Measurements from ENCODE around the gene CENPQ.

Gene CENPQ

DNA sequence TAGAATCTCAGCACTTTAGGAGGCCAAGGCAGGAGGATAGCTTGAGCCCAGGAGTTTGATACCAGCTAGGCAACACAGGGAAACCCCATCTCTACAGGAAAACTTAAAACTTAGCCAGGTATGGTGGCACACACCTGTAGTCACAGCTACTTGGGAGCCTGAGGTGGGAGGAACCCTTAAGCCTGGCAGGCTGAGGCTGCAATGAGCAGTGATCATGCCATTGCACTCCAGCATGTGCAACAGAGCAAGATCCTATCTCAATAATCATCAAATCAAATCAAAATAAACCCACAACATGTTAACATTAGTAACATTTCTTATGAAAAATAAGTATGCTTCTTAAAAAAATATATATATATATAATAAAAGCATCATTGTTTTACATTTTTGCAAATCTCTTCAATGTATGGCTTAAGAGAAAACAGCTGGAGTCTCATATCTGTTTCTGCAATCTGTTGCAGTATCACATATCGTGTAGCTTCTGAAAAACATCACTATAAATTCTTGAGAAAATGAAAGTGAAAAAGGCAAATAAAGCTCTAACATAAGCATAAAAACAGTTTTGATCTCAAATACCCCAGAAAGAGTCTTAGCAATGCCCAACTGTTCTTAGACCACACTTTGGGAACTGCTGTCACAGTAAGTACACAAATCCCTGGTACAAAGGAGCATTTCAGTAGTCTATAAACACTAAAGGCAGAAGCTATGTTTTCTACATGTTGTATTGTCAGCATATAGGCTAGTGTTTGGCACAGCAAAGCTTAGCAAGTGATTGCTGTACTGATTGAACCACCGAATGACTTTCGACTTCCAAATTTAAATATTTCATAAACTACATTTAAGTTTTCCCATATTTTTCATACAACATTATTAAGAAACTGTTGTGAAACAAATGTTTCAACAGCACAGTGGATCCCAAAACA lies 8.1 kb upstream of the CENPQ start:
- H3K9me3 ChIP-seq (ENCODE audit: insufficient read depth, low read length, severe bottlenecking) = no peaks in the 10 kb centered on the region
- H3K9ac ChIP-seq (ENCODE audit: low read depth, low read length) = no peak overlapping the region
- H3K4me3 ChIP-seq (ENCODE audit: low read depth in 1 of 2, low read length in 2 of 2) = no peak overlapping the region
- H4K20me1 ChIP-seq (ENCODE audit: insufficient read depth, low read length) = no peaks in the 10 kb centered on the region
- no peaks in the 10 kb centered on the region; the same call in 1 of the 2 replicates for H3K4me1 ChIP-seq (ENCODE audit: insufficient read depth, low read length)
- no peak overlapping the region for H3K4me2 ChIP-seq (ENCODE audit: insufficient read depth, low read length)
- H3K27me3 ChIP-seq (ENCODE audit: insufficient read depth, low read length, poor library complexity) = no peaks in the 10 kb centered on the region
- peak overlapping the region; percentile 18; the same call in 1 of the 2 replicates for H3K27ac ChIP-seq (ENCODE audit: low read length)
- no peak for TF ChIP-seq EZH2 (IDR thresholded peaks at IDR 0.05; ENCODE audit: borderline replicate concordance, low read depth, low read length, severe bottlenecking)
- TF ChIP-seq, protein P1, sequence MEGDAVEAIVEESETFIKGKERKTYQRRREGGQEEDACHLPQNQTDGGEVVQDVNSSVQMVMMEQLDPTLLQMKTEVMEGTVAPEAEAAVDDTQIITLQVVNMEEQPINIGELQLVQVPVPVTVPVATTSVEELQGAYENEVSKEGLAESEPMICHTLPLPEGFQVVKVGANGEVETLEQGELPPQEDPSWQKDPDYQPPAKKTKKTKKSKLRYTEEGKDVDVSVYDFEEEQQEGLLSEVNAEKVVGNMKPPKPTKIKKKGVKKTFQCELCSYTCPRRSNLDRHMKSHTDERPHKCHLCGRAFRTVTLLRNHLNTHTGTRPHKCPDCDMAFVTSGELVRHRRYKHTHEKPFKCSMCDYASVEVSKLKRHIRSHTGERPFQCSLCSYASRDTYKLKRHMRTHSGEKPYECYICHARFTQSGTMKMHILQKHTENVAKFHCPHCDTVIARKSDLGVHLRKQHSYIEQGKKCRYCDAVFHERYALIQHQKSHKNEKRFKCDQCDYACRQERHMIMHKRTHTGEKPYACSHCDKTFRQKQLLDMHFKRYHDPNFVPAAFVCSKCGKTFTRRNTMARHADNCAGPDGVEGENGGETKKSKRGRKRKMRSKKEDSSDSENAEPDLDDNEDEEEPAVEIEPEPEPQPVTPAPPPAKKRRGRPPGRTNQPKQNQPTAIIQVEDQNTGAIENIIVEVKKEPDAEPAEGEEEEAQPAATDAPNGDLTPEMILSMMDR (IDR thresholded peaks at IDR 0.05; ENCODE audit: borderline replicate concordance, extremely low read depth, low read length, poor library complexity, severe bottlenecking) = no peak
- H2AFZ ChIP-seq (ENCODE audit: low read depth, low read length) = no peak overlapping the region
- no peak for ATAC-seq (ENCODE audit: insufficient read depth, low read depth)
- no peak for DNase-seq
- H3K79me2 ChIP-seq (ENCODE audit: insufficient read depth, low read length) = peaks cover 9% of the 10 kb centered on the region; the same call in 1 of the 2 replicates
- H3K36me3 ChIP-seq (ENCODE audit: insufficient read depth, low read length) = peaks cover 41% of the 10 kb centered on the region

DNA sequence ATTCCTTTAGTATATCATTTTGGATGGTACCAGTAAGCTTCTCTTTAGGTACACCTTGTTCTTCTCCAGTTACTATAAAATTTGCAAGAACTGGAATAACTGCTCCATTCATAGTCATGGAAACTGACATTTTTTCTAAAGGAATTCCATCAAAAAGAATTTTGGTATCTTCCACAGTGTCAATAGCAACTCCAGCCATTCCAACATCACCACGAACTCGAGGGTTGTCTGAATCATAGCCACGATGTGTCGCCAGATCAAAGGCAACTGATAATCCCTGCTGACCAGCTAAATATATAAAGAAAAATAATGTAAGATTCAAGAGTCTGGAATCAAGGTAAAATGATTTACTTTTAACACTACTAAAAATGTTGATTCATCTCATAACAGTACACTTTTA lies 5.4 kb upstream of the CENPQ start:
- peaks cover 27% of the 10 kb centered on the region for H3K36me3 ChIP-seq (ENCODE audit: insufficient read depth, low read length)
- peaks cover 16% of the 10 kb centered on the region for H3K4me1 ChIP-seq (ENCODE audit: insufficient read depth, low read length)
- H3K27me3 ChIP-seq (ENCODE audit: insufficient read depth, low read length, poor library complexity) = no peaks in the 10 kb centered on the region
- H3K27ac ChIP-seq (ENCODE audit: low read length) = no peak overlapping the region
- H3K4me3 ChIP-seq (ENCODE audit: low read depth in 1 of 2, low read length in 2 of 2) = no peak overlapping the region
- H3K9ac ChIP-seq (ENCODE audit: low read depth, low read length) = no peak overlapping the region
- DNase-seq (no peak), ATAC-seq (ENCODE audit: insufficient read depth, low read depth) (no peak)
- no peaks in the 10 kb centered on the region for H3K9me3 ChIP-seq (ENCODE audit: insufficient read depth, low read length, severe bottlenecking)
- TF ChIP-seq, protein P1 (IDR thresholded peaks at IDR 0.05; ENCODE audit: borderline replicate concordance, extremely low read depth, low read length, poor library complexity, severe bottlenecking) = no peak
- TF ChIP-seq EZH2 (IDR thresholded peaks at IDR 0.05; ENCODE audit: borderline replicate concordance, low read depth, low read length, severe bottlenecking) = no peak
- H3K79me2 ChIP-seq (ENCODE audit: insufficient read depth, low read length) = peaks cover 36% of the 10 kb centered on the region
- no peak overlapping the region for H2AFZ ChIP-seq (ENCODE audit: low read depth, low read length)
- no peak overlapping the region for H3K4me2 ChIP-seq (ENCODE audit: insufficient read depth, low read length)
- H4K20me1 ChIP-seq (ENCODE audit: insufficient read depth, low read length) = no peaks in the 10 kb centered on the region

DNA sequence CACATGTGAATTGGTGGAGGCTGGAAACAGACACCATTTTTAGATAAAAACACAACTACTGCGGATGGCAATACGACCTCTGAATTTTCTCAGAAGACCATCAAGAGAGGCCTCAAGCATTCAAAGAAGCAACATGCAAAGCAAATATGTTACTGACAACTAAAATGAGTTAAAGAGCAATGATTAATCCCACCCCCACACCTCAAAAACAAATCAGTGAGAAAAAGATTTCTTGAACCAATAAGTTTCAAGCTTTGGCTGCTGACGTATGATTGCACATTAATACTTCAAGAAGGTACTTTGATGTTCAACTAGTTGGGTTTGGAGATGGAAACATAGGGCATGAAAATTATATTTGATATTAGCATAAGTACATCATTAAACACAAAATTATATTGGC lies 1.1 kb upstream of the CENPQ start:
- DNase-seq (no peak), ATAC-seq (ENCODE audit: insufficient read depth, low read depth) (no peak)
- H3K36me3 ChIP-seq (ENCODE audit: insufficient read depth, low read length) = peaks cover 18% of the 10 kb centered on the region; the same call in 1 of the 2 replicates
- TF ChIP-seq, protein P1 (IDR thresholded peaks at IDR 0.05; ENCODE audit: borderline replicate concordance, extremely low read depth, low read length, poor library complexity, severe bottlenecking) = no peak
- TF ChIP-seq EZH2 (IDR thresholded peaks at IDR 0.05; ENCODE audit: borderline replicate concordance, low read depth, low read length, severe bottlenecking) = no peak
- peaks cover 74% of the 10 kb centered on the region for H3K79me2 ChIP-seq (ENCODE audit: insufficient read depth, low read length)
- peak overlapping the region; percentile 92 for H2AFZ ChIP-seq (ENCODE audit: low read depth, low read length)
- peaks cover 4% of the 10 kb centered on the region for H4K20me1 ChIP-seq (ENCODE audit: insufficient read depth, low read length)
- peak overlapping the region; percentile 82 for H3K4me2 ChIP-seq (ENCODE audit: insufficient read depth, low read length)
- H3K4me3 ChIP-seq (ENCODE audit: low read depth in 1 of 2, low read length in 2 of 2) = peak overlapping the region; percentile 89 to 93; a peak in 3 of 4 replicates
- no peak overlapping the region; the same call in 1 of the 2 replicates for H3K27ac ChIP-seq (ENCODE audit: low read length)
- no peaks in the 10 kb centered on the region for H3K9me3 ChIP-seq (ENCODE audit: insufficient read depth, low read length, severe bottlenecking)
- peaks cover 45% of the 10 kb centered on the region for H3K4me1 ChIP-seq (ENCODE audit: insufficient read depth, low read length)
- no peaks in the 10 kb centered on the region for H3K27me3 ChIP-seq (ENCODE audit: insufficient read depth, low read length, poor library complexity)
- H3K9ac ChIP-seq (ENCODE audit: low read depth, low read length) = peak overlapping the region; percentile 76

All from DND-41 (cell line).